GM23248 (cell line): ENCODE results near the gene SLC16A2.

Experiments
- EZH2 ChIP-seq: fragments of 200-600 bp; sonication (generic); IDR thresholded peaks from 2 replicates; pipeline ENCODE4 v1.6.1; 2018; ENCODE audit warnings: antibody characterized with exemption, mild to moderate bottlenecking; ENCODE audit not compliant: insufficient read depth, poor library complexity, severe bottlenecking
- EZH2phosphoT487 ChIP-seq: fragments of 200-600 bp; sonication (generic); IDR thresholded peaks from 2 replicates; pipeline ENCODE4 v1.6.1; 2018; ENCODE audit warnings: antibody characterized with exemption, moderate library complexity, mild to moderate bottlenecking, low read depth; ENCODE audit not compliant: insufficient read depth

DNA sequence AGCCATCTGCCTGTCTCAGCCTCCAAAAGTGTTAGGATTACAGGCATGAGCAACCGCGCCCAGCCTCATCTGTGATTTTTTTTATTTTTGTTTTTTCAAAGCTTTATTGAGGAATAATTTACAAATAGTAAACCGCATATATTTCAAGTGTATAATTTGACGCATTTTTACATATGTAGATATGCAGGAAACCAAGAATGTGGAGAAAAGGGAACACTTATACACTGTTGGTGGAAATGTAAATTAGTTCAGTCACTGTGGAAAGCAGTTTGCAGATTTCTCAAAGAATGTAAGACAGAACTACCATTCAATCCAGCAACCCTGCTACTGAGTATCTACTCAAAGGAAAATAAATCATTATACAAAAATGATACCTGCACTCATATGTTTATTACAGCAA, 85.9 kb downstream of the SLC16A2 start:
- no peak for TF ChIP-seq EZH2
- TF ChIP-seq EZH2phosphoT487, result no peak
